NCI-H524 (cell line): ENCODE measurements around the gene TASL.
"Not testable (repeated sequence)": the region's sequence is repeated elsewhere in the genome, so short reads cannot be mapped to it uniquely, and the experiment has no call there.

Experiments
- DNase-seq, 2 experiments: peaks; one replicate each; lab custom pipeline; 2025; lab: John Stamatoyannopoulos, UW

Gene TASL

DNA sequence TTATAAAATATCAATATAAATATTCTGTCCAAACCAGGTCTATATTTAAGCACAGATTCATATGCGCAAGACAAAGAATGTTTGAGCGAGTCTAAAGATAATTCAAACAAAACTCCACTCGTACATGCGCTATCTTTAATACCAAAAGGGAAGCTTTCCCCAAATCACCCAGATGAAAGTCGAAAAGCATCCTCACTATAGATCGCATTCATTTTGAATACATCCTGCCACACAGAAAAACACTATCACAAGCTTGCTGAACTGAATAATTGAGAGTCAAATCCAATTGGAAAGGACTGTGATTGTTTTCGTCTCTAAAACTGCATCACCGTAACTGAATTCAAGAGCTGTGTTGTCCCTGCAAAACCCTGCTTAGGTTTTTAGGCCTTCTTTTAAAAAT is 685 bp downstream of the TASL start:
- DNase-seq = no peak

DNA sequence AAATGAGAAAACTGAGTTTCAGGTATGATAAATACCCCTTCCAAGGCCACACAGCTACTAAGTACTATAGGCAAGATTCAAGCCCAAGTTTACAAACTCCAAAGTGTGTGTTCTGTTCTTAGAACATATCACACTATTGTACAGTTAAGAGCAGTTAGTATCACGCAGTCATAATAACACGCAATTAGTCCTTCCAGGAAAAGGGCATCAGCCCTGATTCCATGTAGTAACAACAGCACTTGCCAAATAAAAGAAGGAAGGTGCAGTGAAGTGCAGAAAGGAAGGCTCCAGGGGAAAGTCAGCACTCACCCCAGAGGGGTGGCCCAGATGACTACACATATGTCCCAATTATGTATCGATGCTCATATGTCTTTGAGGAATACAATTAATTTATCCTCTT is 4.4 kb downstream of the TASL start:
- no peak for DNase-seq

DNA sequence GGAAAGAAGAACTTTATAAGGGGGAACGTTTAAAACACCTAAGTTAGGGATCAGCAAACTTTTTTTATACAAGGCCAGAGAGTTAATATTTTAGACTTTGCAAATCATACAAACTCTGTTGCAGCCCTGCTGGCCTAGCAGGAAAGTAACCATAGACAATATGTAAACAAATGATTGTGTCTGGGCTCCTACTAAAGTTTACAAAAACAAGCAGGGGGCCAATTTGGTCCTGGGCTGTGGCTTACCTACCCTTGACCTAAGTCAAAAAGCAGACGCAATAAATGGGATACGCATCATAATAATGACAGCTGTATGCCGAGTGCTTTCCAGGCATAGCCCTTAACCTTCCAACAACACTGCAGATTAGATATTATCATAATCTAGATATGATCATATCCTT is 4.9 kb downstream of the TASL start:
- DNase-seq = no peak

DNA sequence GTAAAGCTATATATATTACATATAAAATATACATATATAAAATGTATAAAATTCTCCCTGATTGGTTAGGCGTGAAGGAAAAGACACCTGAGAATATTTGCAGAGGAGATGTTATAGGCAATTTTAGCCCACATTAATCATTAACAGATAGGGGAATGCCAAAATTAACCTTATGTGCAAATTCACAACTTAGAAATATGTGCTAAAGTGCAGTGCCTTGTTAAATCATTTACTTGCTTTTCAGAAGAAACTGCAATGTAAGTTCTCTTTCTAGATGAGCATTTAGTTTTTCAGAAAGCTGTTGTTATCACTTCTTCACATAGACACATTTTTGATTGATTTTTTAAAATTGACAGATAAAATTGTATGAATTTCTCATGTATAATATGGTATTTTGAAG is 5.6 kb downstream of the TASL start:
- no peak for DNase-seq

DNA sequence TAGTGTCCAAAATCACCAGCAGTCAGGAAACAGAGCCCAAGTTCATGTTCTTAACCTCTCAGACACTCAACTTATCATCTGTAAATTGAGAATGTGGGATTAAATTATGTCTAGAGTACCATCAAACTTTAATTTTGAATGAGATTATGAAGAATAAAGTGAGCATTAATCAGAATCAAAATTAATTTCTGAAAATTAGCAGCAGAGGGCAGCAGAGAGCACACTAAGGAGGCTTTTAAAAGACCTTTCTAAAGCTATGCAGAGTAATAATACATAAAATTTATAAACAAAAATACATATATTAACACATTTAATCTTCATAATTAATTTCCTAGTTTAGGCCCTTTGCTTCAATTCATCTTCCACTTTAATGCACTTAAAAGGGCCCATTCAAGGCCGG is 7.1 kb downstream of the TASL start:
- DNase-seq = peak in 1 of 2 experiments; percentile 16

DNA sequence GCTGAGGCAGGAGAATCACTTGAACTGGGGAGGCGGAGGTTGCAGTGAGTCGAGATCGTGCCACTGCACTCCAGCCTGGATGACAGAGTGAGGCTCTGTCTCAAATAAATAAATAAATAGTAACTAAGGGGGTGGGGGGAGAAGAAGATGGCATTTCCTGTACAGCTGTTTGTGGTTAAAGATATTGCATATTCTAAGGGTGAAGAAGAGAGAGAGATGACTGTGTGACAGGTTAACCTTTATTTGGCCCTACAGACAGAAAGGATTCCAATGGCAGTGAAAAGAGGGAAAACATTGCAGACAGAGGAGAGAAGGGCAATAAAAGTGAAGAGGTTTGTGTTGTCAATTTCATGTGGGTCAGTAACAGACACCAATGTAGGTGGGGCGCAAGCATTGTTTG is 9.4 kb downstream of the TASL start:
- no peak for DNase-seq

DNA sequence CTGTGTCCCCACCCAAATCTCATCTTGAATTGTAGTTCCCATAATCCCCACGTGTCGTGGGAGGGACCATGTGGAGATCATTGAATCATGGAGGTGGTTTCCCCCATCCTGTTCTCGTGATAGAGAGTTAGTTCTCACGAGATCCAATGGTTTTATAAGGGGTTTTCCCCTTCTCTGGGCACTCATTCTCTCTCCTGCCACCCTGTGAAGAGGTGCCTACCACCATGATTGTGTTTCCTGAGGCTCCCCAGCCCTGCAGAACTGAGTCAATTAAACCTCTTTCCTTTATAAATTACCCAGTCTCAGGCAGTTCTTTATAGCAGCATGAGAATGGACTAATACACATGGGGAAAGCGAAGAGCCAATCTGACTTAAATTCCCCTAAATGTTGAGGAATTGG is 14.5 kb downstream of the TASL start:
- DNase-seq = not testable (repeated sequence)

DNA sequence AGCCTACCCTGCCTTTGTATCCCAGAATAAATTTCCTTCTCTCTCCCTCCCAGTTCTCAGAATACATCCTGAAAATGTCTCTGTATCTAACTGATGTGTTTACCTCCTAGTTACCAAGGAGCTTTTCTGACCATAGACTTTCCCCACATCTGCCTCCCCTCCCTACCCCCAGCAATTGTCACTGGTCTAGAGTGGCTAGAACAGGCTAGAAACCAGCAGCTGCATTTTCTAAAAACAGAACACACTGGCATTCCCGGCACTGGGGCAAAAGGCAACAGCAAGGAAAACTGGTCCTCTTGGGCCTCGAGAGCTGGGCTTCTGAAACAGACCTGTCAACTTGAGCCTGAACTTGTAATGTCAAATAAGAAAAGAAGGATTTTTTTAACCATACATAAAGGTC is 16.4 kb downstream of the TASL start:
- DNase-seq = no peak

DNA sequence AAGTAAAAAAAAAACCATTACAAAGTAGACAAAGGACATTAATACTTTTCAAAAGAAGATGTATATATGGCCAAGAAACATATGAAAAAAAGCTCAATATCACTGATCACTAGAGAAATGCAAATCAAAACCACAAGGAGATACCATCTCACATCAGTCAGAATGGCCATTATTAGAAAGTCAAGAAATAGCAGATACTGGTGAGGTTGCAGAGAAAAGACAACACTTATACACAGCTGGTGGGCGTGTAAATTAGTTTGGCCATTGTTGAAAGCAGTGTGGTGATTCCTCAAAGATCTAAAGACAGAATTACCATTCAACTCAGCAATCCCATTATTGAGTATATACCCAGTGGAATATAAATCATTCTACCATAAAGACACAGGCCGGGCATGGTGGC is 39.3 kb downstream of the TASL start:
- DNase-seq = no peak

DNA sequence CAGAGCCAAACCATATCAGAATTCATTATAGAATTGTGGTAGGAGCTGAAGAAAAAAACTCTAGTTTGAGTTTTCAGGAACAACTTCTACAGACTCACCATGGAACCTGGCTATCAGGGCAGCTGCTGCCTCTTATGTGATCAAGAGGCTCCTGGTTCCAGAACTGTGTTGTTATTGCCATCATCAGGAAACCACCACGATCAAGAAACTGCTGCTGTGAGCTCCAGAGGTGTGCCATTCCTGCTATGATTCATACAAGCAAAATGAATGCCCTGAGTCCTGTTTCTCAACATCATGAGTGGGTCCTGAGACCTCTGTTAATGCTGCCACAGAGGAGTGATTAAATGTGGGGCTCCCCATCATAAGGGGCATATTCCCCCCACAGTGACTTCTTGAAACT is 43.7 kb downstream of the TASL start:
- DNase-seq = no peak

DNA sequence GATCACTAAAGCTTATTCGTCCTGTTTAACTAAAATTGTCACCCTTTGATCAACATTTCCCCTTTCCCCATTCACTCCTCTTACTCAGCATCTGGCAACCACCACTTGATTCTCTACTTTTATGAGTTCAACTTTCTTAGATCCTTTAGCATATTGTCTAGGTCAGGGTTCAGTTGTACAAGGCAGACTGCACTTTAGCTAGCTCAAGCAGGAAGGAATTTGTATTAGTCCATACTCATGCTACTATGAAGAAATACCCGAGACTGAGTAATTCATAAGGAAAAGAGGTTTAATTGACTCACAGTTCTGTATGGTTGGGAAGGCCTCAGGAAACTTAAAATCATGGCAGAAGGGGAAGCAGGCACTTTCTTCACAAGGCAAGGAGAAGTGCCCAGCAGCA is 44.3 kb downstream of the TASL start:
- DNase-seq = no peak

DNA sequence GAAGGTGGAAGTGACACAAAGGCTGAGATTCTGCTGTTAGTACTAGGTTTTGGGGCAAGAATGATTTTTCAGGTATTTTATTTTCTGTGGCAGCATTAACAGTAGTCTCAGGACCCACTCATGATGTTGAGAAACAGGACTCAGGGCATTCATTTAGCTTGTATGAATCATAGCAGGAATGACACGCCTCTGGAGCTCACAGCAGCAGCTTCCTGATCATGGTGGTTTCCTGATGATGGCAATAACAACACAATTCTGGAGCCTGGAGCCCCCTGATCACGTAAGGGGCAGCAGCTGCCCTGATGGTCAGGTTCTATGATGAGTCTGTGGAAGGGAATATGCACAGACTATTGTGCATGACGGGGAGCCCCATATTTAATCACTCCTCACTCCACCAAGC is 47.0 kb downstream of the TASL start:
- DNase-seq = no peak

DNA sequence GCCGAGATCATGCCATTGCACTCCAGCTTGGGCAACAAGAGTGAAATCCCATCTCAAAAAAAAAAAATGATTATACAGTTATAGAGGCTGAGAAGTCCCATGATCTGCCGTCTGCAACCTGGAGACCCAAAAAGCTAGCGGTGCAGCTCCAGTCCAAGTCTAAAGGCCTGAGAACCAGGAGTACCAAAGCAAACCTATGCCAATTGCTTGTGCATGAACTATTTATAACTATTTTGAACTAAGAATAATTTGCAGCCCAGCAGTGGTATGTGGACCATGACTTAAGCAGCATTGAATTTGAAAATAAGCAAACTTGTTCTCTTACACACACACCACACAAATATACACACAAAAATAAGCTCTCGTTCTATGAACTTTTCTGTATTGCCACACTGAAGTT is 51.8 kb downstream of the TASL start:
- DNase-seq = no peak

DNA sequence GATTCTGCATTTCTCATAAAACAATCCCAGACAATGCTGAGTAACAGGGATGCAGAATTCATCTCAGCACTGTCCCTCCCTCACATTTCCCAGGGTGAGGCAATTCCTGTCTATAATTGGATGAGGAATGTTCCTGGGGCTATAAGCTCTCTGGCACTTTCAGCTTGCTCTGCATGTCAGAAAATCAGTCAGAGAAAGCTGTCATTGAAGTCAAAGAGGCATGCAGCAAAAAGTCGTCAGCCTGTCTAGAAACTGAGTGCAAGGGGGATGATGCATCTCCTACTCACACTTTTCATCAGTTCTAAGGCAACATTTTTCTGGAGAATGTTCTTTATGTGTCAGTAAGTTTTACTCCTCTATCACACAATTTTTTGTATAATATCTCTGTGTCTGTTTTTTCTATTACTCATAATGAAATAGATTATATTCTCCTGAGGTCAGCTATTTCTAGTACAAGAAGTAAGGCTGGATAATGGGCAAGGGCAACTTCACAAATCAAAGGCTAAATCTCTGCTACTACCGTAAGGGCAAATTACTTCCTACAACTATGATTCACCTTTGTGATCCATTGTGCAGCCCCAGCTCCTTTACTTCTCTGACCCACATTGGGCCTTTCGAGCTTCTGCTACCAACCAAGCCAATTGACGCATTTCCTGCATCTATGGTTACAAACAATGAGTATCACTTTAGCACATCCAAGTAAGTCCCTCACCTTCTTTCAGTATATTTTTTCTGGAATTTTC is 56.0 kb downstream of the TASL start:
- DNase-seq = no peak

DNA sequence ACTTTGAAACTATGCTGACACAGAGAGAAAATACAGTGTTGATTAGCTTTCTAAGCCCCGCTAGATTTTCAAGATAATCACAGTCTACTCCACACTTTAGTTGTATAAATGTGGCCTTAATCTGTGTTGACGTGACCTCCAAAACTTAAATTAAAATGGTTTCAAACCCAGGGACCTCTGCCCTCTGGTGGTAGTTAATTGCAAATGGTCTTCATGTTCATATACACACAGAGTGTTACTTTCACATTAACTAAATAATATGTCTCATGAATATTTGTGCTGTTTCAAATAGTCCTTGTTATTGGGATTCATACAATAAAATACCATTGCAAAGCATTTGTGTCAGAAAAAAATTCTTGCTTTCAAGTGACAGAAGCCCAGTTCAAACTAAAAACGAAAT is 64.3 kb downstream of the TASL start:
- DNase-seq = peak in 1 of 2 experiments; percentile 14
